ENCODE measurements around the gene MRTFB.

- TF ChIP-seq CTCF (IDR thresholded peaks at IDR 0.05) (no peak), POLR2A (IDR thresholded peaks at IDR 0.05) (no peak)
Measured at GRCh38 chr16:14268073-14268472, 197.0 kb downstream of the MRTFB start.
